Measurements from ENCODE around the gene SPRYD4.

DNA sequence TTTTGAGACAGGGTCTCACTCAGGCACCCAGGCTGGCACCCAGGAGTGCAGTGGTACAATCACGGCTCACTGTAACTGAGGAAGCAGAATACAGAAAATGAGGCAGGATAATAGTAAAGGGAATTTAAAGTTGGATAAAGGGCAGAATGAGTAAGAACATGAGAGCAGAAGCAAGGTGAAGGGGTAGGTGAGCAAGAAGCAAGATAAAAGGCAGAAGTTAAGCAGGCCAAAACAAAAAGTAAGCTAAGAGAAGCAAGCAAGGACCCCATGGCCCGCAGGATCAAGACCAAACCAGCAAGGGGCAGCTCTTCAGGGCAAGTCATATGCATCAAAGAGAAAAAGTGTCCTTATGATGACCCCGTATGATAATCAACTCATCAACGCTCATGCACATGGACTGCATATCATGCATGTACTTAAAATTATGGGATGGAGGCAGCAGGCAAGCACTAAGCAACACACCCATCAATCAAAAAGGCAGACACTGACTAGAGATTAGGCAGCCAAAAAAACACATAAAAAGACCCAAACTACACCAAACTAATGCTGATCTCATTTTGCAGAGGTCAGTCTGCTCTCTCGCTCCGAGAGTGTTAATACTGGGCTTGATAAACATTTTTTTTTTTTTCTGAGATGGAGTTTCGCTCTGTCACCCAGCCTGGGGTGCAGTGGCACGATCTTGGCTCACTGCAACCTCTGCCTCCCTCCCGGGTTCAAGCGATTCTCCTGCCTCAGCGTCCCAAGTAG lies 30.8 kb upstream of the SPRYD4 start:
- no peak for TF ChIP-seq POLR2A (IDR thresholded peaks at IDR 0.05)
- no peak for TF ChIP-seq CTCF (IDR thresholded peaks at IDR 0.05)

All from Peyer's patch (tissue), 4 donors.